ENCODE results near the gene AKT3.

- TF ChIP-seq POLR2AphosphoS5 (IDR thresholded peaks at IDR 0.05; ENCODE audit: low read depth, low read length) (no peak), TAF1 (IDR thresholded peaks at IDR 0.05; ENCODE audit: borderline replicate concordance, insufficient read depth, low read length) (no peak), SIN3A (IDR thresholded peaks at IDR 0.05; ENCODE audit: borderline replicate concordance, insufficient read depth, low read length) (no peak), FOXP2 (optimal IDR thresholded peaks at IDR 0.05; ENCODE audit: borderline replicate concordance, extremely low read depth, extremely low read length, insufficient read depth) (no peak)
- TF ChIP-seq, protein P1, sequence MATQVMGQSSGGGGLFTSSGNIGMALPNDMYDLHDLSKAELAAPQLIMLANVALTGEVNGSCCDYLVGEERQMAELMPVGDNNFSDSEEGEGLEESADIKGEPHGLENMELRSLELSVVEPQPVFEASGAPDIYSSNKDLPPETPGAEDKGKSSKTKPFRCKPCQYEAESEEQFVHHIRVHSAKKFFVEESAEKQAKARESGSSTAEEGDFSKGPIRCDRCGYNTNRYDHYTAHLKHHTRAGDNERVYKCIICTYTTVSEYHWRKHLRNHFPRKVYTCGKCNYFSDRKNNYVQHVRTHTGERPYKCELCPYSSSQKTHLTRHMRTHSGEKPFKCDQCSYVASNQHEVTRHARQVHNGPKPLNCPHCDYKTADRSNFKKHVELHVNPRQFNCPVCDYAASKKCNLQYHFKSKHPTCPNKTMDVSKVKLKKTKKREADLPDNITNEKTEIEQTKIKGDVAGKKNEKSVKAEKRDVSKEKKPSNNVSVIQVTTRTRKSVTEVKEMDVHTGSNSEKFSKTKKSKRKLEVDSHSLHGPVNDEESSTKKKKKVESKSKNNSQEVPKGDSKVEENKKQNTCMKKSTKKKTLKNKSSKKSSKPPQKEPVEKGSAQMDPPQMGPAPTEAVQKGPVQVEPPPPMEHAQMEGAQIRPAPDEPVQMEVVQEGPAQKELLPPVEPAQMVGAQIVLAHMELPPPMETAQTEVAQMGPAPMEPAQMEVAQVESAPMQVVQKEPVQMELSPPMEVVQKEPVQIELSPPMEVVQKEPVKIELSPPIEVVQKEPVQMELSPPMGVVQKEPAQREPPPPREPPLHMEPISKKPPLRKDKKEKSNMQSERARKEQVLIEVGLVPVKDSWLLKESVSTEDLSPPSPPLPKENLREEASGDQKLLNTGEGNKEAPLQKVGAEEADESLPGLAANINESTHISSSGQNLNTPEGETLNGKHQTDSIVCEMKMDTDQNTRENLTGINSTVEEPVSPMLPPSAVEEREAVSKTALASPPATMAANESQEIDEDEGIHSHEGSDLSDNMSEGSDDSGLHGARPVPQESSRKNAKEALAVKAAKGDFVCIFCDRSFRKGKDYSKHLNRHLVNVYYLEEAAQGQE (IDR thresholded peaks at IDR 0.05; ENCODE audit: insufficient read depth in 1 of 2, low read depth in 2 of 2, low read length in 2 of 2), result no peak
These were observed 240.3 kb downstream of the AKT3 start for GRCh38 chr1:243609698-243610097.
